Calu3 (cell line): ENCODE results near the gene PDE12. TPM values are rescaled to one million over a fixed set of nuclear protein-coding genes. Genes with fewer than 3 reads are reported as not detected.

ENCODE experiments used
- BruUV-seq: library from RNA; stranded (reverse); fragments of 400-500 nt; replicated peaks from 2 replicates; lab custom pipeline; 2021; lab: Mats Ljungman, UMichigan
- CTCF ChIA-PET: fragments of 300-600 bp; sonication (Branson Sonifier 250); formaldehyde crosslinking; loops from one replicate; lab custom pipeline; 2022; ENCODE audit warnings: antibody characterized with exemption; lab: Charles Lee
- DNase-seq: peaks from one replicate; pipeline ENCODE4 v3.0.0; 2022
- H3K27ac Mint-ChIP-seq: one replicate; pipeline ENCODE4 v1.8.0; 2022; ENCODE audit warnings: mixed read lengths; ENCODE audit not compliant: unreplicated experiment
- H3K27me3 Mint-ChIP-seq: one replicate; pipeline ENCODE4 v1.8.0; 2022; ENCODE audit warnings: mixed read lengths; ENCODE audit not compliant: unreplicated experiment
- H3K36me3 Mint-ChIP-seq: one replicate; pipeline ENCODE4 v1.8.0; 2022; ENCODE audit warnings: mild to moderate bottlenecking, moderate library complexity, mixed read lengths; ENCODE audit not compliant: insufficient read depth, unreplicated experiment
- H3K4me1 Mint-ChIP-seq: one replicate; pipeline ENCODE4 v1.8.0; 2022; ENCODE audit warnings: mild to moderate bottlenecking, low read depth, mixed read lengths; ENCODE audit not compliant: unreplicated experiment
- H3K4me3 Mint-ChIP-seq: one replicate; pipeline ENCODE4 v1.8.0; 2022; ENCODE audit warnings: mild to moderate bottlenecking, low read depth, moderate library complexity, mixed read lengths; ENCODE audit not compliant: unreplicated experiment
- H3K9me3 Mint-ChIP-seq: one replicate; pipeline ENCODE4 v1.8.0; 2022; ENCODE audit warnings: low read depth, mixed read lengths; ENCODE audit not compliant: unreplicated experiment
- intact Hi-C: fragments of 100-400 bp; cut with micrococcal nuclease; formaldehyde crosslinking; loops from one replicate; pipeline ENCODE4 v1.10.0; 2022; ENCODE audit not compliant: unreplicated experiment
- total RNA-seq: library from RNA; stranded (reverse); gene quantifications from 2 replicates; pipeline ENCODE4 v1.2.3, GENCODE V29; 2022
- TF ChIP-seq, protein P1 (sequence below): fragments of 200-600 bp; IDR thresholded peaks from one replicate; pipeline ENCODE4 v1.8.0; 2022; ENCODE audit warnings: antibody characterized with exemption; ENCODE audit not compliant: unreplicated experiment

PDE12 gene
- total RNA-seq, 1 experiment from 2014 or later: 27.4 TPM

DNA sequence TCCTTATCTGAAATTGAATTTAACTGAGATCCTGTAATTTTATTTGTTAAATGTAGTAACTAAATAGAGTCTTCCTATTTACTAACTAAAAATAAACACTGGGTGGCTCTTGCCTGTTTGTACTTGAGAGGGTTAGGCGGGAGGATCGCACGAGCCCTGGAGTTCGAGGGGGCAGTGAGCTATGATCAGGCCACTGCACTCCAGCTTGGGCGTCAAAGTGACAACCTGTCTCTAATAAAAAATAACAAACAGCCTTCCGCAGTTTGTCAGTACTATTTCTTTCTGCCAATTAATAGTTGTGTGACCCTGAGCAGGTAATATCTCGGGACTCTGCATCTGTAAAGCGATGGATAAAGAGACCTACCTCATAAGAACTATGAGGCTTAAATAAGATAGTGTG, 768 bp upstream of the PDE12 start:
- BruUV-seq: TSS peak; percentile 98
- H3K36me3 Mint-ChIP-seq: peaks cover 31% of the 10 kb centered on the region

DNA sequence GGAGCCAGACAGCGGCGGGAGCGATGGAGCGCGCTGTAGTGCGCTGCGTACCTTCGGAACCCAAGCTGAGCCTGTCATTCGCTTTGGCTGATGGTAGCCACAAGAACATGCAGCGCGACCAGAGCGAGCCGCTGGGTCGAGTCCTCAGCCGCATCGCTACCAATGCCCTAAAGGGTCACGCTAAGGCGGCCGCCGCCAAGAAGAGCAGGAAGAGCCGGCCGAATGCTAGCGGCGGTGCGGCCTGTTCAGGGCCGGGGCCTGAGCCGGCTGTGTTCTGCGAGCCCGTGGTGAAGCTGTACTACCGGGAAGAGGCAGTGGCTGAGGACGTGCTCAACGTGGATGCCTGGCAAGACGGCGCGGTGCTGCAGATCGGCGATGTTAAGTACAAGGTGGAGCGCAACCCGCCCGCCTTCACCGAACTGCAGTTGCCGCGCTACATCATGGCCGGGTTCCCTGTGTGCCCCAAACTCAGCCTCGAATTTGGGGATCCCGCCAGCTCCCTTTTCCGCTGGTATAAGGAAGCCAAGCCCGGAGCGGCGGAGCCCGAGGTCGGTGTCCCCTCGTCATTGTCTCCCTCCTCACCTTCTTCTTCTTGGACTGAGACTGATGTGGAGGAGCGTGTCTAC, 498 bp downstream of the PDE12 start:
- peaks cover 31% of the 10 kb centered on the region for H3K36me3 Mint-ChIP-seq
- H3K4me3 Mint-ChIP-seq: peak overlapping the region; percentile 58
- H3K27ac Mint-ChIP-seq: peak overlapping the region; percentile 95
- H3K9me3 Mint-ChIP-seq: no peaks in the 10 kb centered on the region
- DNase-seq: peak; percentile 11
- TF ChIP-seq, protein P1, sequence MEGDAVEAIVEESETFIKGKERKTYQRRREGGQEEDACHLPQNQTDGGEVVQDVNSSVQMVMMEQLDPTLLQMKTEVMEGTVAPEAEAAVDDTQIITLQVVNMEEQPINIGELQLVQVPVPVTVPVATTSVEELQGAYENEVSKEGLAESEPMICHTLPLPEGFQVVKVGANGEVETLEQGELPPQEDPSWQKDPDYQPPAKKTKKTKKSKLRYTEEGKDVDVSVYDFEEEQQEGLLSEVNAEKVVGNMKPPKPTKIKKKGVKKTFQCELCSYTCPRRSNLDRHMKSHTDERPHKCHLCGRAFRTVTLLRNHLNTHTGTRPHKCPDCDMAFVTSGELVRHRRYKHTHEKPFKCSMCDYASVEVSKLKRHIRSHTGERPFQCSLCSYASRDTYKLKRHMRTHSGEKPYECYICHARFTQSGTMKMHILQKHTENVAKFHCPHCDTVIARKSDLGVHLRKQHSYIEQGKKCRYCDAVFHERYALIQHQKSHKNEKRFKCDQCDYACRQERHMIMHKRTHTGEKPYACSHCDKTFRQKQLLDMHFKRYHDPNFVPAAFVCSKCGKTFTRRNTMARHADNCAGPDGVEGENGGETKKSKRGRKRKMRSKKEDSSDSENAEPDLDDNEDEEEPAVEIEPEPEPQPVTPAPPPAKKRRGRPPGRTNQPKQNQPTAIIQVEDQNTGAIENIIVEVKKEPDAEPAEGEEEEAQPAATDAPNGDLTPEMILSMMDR: no peak
- no peaks in the 10 kb centered on the region for H3K27me3 Mint-ChIP-seq
- BruUV-seq: no TSS peak
- CTCF ChIA-PET: interaction anchor here (0.5 to 1.5 kb wide), 3 partner anchors 92 to 376 kb away, joined by 3 read pairs; no protein-coding TSS in a partner anchor
- intact Hi-C loops: loop anchor here (2.0 to 10.0 kb wide), 2 partner anchors 92 to 160 kb away; no protein-coding TSS in a partner anchor
- H3K4me1 Mint-ChIP-seq: no peaks in the 10 kb centered on the region

More for the DNA sequence above, 768 bp upstream of the PDE12 start:
- Mint-ChIP-seq H3K4me1 (no peaks in the 10 kb centered on the region), H3K27ac (peak overlapping the region; percentile 95), H3K27me3 (no peaks in the 10 kb centered on the region), H3K4me3 (peak overlapping the region; percentile 58), H3K9me3 (no peaks in the 10 kb centered on the region)
- TF ChIP-seq, protein P1: no peak
- CTCF ChIA-PET: interaction anchor here (0.6 to 1.7 kb wide), 4 partner anchors 10 to 158 kb away, joined by 3 to 5 read pairs (median 3); no protein-coding TSS in a partner anchor
- intact Hi-C loops: loop anchor here (10.0 kb wide), 1 partner anchor 91 kb away; no protein-coding TSS in a partner anchor
- DNase-seq: no peak

DNA sequence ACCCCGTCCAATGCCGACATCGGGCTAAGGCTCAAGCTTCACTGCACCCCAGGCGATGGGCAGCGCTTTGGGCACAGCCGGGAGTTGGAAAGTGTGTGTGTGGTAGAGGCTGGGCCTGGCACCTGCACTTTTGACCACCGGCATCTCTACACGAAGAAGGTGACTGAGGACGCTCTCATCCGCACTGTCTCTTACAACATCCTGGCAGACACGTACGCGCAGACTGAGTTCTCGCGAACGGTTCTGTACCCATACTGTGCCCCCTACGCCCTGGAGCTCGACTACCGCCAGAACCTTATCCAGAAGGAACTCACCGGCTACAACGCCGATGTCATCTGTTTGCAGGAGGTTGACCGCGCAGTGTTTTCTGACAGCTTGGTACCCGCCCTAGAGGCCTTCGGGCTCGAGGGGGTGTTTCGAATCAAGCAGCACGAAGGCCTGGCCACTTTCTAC, 1.0 kb downstream of the PDE12 start:
- Mint-ChIP-seq H3K36me3 (peaks cover 31% of the 10 kb centered on the region), H3K9me3 (no peaks in the 10 kb centered on the region), H3K4me1 (no peaks in the 10 kb centered on the region), H3K27me3 (no peaks in the 10 kb centered on the region), H3K4me3 (peak overlapping the region; percentile 58), H3K27ac (peak overlapping the region; percentile 95)
- CTCF ChIA-PET: interaction anchor here (0.5 to 1.5 kb wide), 3 partner anchors 92 to 377 kb away, joined by 3 read pairs; no protein-coding TSS in a partner anchor
- intact Hi-C loops: loop anchor here (2.0 to 10.0 kb wide), 2 partner anchors 92 to 160 kb away; no protein-coding TSS in a partner anchor
- TF ChIP-seq, protein P1: no peak
- no TSS peak for BruUV-seq
- peak; percentile 14 for DNase-seq

DNA sequence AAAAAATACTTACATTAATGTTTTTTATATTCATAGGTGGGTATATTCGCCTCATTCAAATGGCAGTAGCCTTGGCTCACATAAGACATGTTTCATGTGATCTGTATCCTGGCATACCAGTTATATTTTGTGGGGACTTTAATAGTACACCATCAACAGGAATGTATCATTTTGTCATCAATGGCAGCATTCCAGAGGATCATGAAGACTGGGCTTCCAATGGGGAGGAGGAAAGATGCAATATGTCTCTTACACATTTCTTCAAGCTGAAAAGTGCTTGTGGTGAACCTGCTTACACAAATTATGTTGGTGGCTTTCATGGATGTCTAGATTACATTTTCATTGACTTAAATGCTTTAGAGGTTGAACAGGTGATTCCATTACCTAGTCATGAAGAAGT, 3.5 kb downstream of the PDE12 start:
- peaks cover 36% of the 10 kb centered on the region for H3K36me3 Mint-ChIP-seq
- TF ChIP-seq, protein P1: no peak
- DNase-seq: no peak
- no TSS peak for BruUV-seq
- no peaks in the 10 kb centered on the region for H3K4me1 Mint-ChIP-seq
- no peaks in the 10 kb centered on the region for H3K27me3 Mint-ChIP-seq
- no peak overlapping the region for H3K27ac Mint-ChIP-seq
- intact Hi-C loops: loop anchor here (10.0 kb wide), 1 partner anchor 95 kb away; no protein-coding TSS in a partner anchor
- no peaks in the 10 kb centered on the region for H3K9me3 Mint-ChIP-seq
- H3K4me3 Mint-ChIP-seq: no peak overlapping the region
- CTCF ChIA-PET: no interaction called here
